ENCODE measurements around the gene OBP2A.

Gene OBP2A

GRCh38 chr9:135580664-135581380, 34.9 kb downstream of the OBP2A start:
- no peak for DNase-seq

- DNase-seq: no peak
These were observed 35.9 kb downstream of the OBP2A start for GRCh38 chr9:135581636-135582426.

GRCh38 chr9:135582541-135582940, 36.6 kb downstream of the OBP2A start:
- no peak for DNase-seq

- no peak for DNase-seq
These were observed 37.2 kb downstream of the OBP2A start for GRCh38 chr9:135582966-135583687.

- DNase-seq: no peak
These were observed 37.7 kb downstream of the OBP2A start for GRCh38 chr9:135583688-135584011.

GRCh38 chr9:135584371-135584770, 38.4 kb downstream of the OBP2A start:
- DNase-seq: no peak

GRCh38 chr9:135584934-135585333, 39.0 kb downstream of the OBP2A start:
- DNase-seq: no peak

- no peak for DNase-seq
These were observed 40.7 kb downstream of the OBP2A start for GRCh38 chr9:135586601-135587109.

- DNase-seq: no peak
These were observed 41.7 kb downstream of the OBP2A start for GRCh38 chr9:135587658-135588057.

- DNase-seq: no peak
These were observed 42.4 kb downstream of the OBP2A start for GRCh38 chr9:135588371-135588770.

GRCh38 chr9:135588886-135589595, 43.1 kb downstream of the OBP2A start:
- DNase-seq: no peak

- no peak for DNase-seq
These were observed 43.9 kb downstream of the OBP2A start for GRCh38 chr9:135589596-135590485.

- DNase-seq: no peak
These were observed 44.7 kb downstream of the OBP2A start for GRCh38 chr9:135590486-135591079.

GRCh38 chr9:135591506-135592330, 45.8 kb downstream of the OBP2A start:
- DNase-seq: no peak

GRCh38 chr9:135592331-135592590, 46.3 kb downstream of the OBP2A start:
- DNase-seq: no peak

GRCh38 chr9:135592625-135593024, 46.7 kb downstream of the OBP2A start:
- no peak for DNase-seq

- no peak for DNase-seq
These were observed 50.3 kb downstream of the OBP2A start for GRCh38 chr9:135596211-135596610.
